Measurements from ENCODE around the gene OR10A3.

- TF ChIP-seq POLR2A (IDR thresholded peaks at IDR 0.05) (no peak), CTCF (IDR thresholded peaks at IDR 0.05) (no peak)
Observed at GRCh38 chr11:7967826-7968225, 26.3 kb upstream of the OR10A3 start.

Measured in thyroid gland (tissue), 4 donors.